ENCODE measurements around the gene LMF2.

LMF2 gene

DNA sequence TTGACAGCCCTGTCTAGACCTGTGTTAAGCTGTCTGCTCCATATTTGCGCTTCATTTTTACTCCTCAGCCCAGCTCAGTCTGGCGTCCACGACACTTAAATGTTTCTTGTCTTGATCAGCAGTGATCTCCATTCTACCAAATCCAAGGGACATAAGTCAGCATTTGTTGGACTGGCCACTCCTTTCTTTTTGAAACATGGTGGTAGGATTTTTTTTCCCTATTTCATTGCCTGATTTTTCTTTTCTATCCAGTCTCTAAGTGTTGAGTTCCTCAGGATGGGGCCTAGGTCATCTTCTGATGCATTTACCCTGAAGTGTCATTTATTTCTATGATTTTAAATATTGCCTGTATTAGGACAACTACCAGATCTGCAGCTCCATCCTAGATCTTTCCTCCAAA, 1.4 kb upstream of the LMF2 start:
- TF ChIP-seq BHLHE40 (IDR thresholded peaks at IDR 0.05; ENCODE audit: borderline replicate concordance) (no peak), SP1 (IDR thresholded peaks at IDR 0.05) (no peak), NFRKB (IDR thresholded peaks at IDR 0.05) (no peak), ZNF384 (IDR thresholded peaks at IDR 0.05) (no peak), CTBP1 (IDR thresholded peaks at IDR 0.05; ENCODE audit: borderline replicate concordance) (no peak), FOXM1 (IDR thresholded peaks at IDR 0.05; ENCODE audit: borderline replicate concordance) (no peak), ARNT (IDR thresholded peaks at IDR 0.05) (no peak), ELF4 (IDR thresholded peaks at IDR 0.05) (no peak), FOXK2 (IDR thresholded peaks at IDR 0.05) (no peak), HDGF (IDR thresholded peaks at IDR 0.05; ENCODE audit: borderline replicate concordance) (no peak), SUZ12 (IDR thresholded peaks at IDR 0.05) (no peak), FOXA1 (IDR thresholded peaks at IDR 0.05) (no peak), LEF1 (IDR thresholded peaks at IDR 0.05; ENCODE audit: borderline replicate concordance) (no peak), TARDBP (IDR thresholded peaks at IDR 0.05) (no peak)
- TF ChIP-seq, protein P1, sequence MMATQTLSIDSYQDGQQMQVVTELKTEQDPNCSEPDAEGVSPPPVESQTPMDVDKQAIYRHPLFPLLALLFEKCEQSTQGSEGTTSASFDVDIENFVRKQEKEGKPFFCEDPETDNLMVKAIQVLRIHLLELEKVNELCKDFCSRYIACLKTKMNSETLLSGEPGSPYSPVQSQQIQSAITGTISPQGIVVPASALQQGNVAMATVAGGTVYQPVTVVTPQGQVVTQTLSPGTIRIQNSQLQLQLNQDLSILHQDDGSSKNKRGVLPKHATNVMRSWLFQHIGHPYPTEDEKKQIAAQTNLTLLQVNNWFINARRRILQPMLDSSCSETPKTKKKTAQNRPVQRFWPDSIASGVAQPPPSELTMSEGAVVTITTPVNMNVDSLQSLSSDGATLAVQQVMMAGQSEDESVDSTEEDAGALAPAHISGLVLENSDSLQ (IDR thresholded peaks at IDR 0.05) = no peak
- no peak for DNase-seq (ENCODE audit: extremely low spot score)
- ChIA-PET POLR2A (interaction anchor here (0.7 to 7.4 kb wide), 11 partner anchors 9 to 119 kb away, joined by 3 to 193 read pairs (median 3); partner anchors contain the start of gene SCO2), CTCF (interaction anchor here (1.0 to 2.0 kb wide), 2 partner anchors 17 to 36 kb away, joined by 4 to 11 read pairs; partner anchors contain the start of gene SCO2)

DNA sequence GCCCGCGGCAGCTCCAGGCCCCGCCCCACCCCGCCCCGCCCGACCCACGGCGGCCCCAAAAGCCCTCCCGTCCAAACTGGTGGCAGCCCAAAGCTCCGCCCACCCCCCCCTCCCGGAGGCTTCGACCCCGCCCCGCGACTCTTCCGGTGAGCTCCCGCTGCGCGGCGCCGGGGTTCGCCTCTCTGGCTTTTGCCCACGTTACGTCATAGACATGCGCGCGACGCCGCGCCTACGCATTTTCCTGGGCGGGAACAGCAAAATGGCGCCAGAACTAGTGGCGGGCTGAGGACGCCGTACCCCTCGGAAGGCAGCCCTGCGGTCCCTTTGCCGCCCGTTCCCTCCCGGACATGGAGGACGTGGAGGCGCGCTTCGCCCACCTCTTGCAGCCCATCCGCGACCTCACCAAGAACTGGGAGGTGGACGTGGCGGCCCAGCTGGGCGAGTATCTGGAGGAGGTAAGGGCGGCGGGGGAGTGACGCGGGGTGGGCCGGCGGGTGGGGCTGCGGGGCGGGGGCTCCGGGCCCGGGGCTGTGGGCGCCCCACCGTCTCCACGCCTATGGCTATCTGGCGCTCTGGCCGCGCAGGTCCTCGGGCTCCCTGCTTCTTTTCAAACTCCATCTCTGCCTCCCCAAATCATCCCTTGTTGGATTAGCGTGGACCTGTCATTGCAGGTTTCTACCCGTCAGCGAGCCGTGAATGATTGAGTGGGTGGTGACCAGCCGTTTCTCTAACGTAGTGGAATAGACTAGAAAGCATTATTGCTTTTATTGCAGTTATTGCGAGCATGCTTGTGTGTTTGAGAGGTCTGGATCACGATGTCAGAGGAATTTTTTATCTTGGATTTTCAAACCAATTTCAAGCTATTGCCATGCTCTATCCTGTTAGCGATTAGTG, 736 bp upstream of the LMF2 start, which contains the start of gene NCAPH2:
TSS of gene NCAPH2 (plus strand) at position 234 of the 894 bp plus-strand sequence. CDS start at position 348, 114 bp downstream.
- CTCF ChIA-PET = interaction anchor here (0.7 to 2.0 kb wide), 4 partner anchors 10 to 35 kb away, joined by 4 to 11 read pairs (median 5); partner anchors contain the start of gene SCO2
- POLR2A ChIA-PET = interaction anchor here (0.6 to 7.4 kb wide), 38 partner anchors 9 to 257 kb away, joined by 3 to 193 read pairs (median 4); partner anchors contain the start of genes ADM2, CHKB, CPT1B and HDAC10
- peak; percentile 100 for DNase-seq (ENCODE audit: extremely low spot score)
- no peak for TF ChIP-seq SUZ12 (IDR thresholded peaks at IDR 0.05)
- TF ChIP-seq NFRKB (IDR thresholded peaks at IDR 0.05) = no peak; the same call in 1 of the 2 replicates
- no peak for TF ChIP-seq FOXK2 (IDR thresholded peaks at IDR 0.05)
- TF ChIP-seq, protein P1 (IDR thresholded peaks at IDR 0.05) = peak; percentile 89
- no peak for TF ChIP-seq BHLHE40 (IDR thresholded peaks at IDR 0.05; ENCODE audit: borderline replicate concordance)
- peak; percentile 66 for TF ChIP-seq L3MBTL2 (conservative IDR thresholded peaks at IDR 0.05)
- no peak for TF ChIP-seq FOXA1 (IDR thresholded peaks at IDR 0.05)
- no peak for TF ChIP-seq ELF4 (IDR thresholded peaks at IDR 0.05)

DNA sequence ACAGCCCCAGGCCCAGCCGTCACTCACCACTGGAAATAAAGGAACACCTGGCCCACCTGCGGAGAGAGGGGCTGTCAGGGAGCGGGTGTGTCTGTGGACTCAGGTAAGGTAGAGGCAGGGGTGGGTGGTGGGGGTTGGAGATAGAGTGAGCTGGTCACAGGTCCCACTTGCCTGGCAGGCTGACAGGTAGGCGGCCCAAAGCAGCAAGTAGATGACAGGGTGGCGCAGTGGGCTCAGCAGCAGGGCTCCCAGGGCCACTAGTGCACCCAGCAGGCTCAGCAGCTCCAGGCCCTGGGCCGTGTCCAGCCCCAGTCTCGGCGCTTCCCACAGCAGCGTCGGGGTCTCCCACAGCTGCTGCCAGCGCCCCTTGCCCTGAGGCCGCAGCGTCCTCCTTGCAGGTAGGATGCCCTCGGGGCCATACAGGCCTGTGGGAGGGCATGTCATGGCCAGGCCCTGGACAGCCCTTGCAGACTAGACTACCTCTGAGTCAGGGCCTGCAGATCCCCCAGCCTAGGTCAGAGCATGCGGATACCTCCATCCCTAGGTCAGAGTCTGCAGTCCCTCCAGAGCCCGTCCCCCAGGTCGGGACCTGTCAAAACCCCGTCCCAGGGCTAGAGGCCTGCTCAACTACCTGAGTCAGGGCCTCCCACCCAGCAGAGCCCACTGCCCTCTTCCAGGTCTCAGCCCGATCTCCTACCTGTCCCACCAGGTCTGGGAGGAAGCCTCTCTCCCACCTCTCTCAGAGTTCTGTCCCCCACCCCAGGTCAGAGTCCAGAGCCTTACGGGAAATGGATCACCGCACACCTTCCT, 686 bp downstream of the LMF2 start:
- no peak for DNase-seq (ENCODE audit: extremely low spot score)
- TF ChIP-seq BHLHE40 (IDR thresholded peaks at IDR 0.05; ENCODE audit: borderline replicate concordance) (no peak), L3MBTL2 (conservative IDR thresholded peaks at IDR 0.05) (no peak), FOXA1 (IDR thresholded peaks at IDR 0.05) (no peak), HDGF (IDR thresholded peaks at IDR 0.05; ENCODE audit: borderline replicate concordance) (no peak), SUZ12 (IDR thresholded peaks at IDR 0.05) (no peak), NFRKB (IDR thresholded peaks at IDR 0.05) (no peak)
- CTCF ChIA-PET = interaction anchor here (1.0 kb wide), 1 partner anchor 9 kb away, joined by 4 read pairs; no protein-coding TSS in a partner anchor
- POLR2A ChIA-PET = interaction anchor here (7.4 kb wide), 1 partner anchor 18 kb away, joined by 193 read pairs; the partner anchor contains the start of gene SCO2

DNA sequence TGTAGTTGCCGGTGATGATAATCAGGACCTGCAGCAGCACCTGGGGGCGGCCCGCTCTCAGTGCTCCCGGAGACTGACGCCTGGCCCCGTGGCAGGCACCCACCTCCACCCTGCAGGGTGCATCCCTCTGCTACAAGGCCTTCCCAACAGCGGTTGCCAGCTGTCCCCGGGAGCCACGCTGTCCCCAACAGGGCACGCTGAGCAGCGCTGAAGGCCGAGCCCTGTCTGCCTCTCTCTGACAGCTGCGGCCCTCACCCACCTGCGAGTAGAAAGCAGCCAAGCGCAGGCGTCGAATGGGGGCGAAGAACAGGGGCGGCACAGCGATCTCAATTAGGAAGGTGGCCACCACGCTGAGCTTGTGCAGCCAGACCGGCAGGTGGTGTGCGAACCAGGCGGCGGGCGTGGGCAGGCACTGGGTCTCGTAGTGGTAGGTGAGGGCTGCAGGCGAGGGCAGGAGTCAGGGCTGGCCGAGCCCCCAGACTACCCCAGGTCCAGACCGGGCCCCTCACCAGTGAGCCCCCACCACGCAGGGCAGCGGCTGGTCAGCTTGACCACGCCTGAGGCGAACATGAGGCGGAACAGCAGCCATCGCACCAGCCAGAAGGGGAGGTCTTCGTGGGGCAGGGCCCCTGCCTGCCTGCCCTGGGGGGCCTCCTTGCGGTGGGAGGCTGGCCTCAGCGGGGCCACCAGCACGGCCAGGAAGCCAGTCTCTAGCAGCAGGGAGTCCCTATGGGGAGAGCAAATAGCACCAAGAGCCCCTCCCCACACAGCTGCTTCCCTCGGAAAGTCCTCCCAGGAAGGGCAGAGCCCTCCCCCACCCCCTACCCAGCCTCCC, 1.5 kb downstream of the LMF2 start:
- TF ChIP-seq BHLHE40 (IDR thresholded peaks at IDR 0.05; ENCODE audit: borderline replicate concordance) (no peak), SUZ12 (IDR thresholded peaks at IDR 0.05) (no peak), L3MBTL2 (conservative IDR thresholded peaks at IDR 0.05) (no peak), LEF1 (IDR thresholded peaks at IDR 0.05; ENCODE audit: borderline replicate concordance) (no peak), FOXK2 (IDR thresholded peaks at IDR 0.05) (no peak), SP1 (IDR thresholded peaks at IDR 0.05) (no peak), HDGF (IDR thresholded peaks at IDR 0.05; ENCODE audit: borderline replicate concordance) (no peak), FOXA1 (IDR thresholded peaks at IDR 0.05) (no peak), TARDBP (IDR thresholded peaks at IDR 0.05) (no peak), FOXM1 (IDR thresholded peaks at IDR 0.05; ENCODE audit: borderline replicate concordance) (no peak), ELF4 (IDR thresholded peaks at IDR 0.05) (no peak), NFRKB (IDR thresholded peaks at IDR 0.05) (no peak), ARNT (IDR thresholded peaks at IDR 0.05) (no peak), CTBP1 (IDR thresholded peaks at IDR 0.05; ENCODE audit: borderline replicate concordance) (no peak), ZNF384 (IDR thresholded peaks at IDR 0.05) (no peak)
- TF ChIP-seq, protein P1 (IDR thresholded peaks at IDR 0.05) = no peak
- no peak for DNase-seq (ENCODE audit: extremely low spot score)
- CTCF ChIA-PET = interaction anchor here (1.0 kb wide), 1 partner anchor 8 kb away, joined by 4 read pairs; no protein-coding TSS in a partner anchor
- POLR2A ChIA-PET = interaction anchor here (7.4 kb wide), 1 partner anchor 19 kb away, joined by 193 read pairs; the partner anchor contains the start of gene SCO2
